Keratinocyte (primary cell): ENCODE data around the gene ATP5F1D.

Experiments used
- EZH2 ChIP-seq: IDR thresholded peaks from one replicate; pipeline ENCODE4 v1.6.1; 2012; ENCODE audit warnings: inconsistent platforms, mild to moderate bottlenecking, low read length, moderate library complexity
- TF ChIP-seq, protein P1 (sequence below), 3 experiments: IDR thresholded peaks in 1 of 3; conservative IDR thresholded peaks in 1 of 3; optimal IDR thresholded peaks in 1 of 3; 2 replicates in 2 of 3; 3 replicates in 1 of 3; pipeline versions ENCODE3 to v1.5.1; 2011; ENCODE audit warnings: low read length in 3 of 3, mild to moderate bottlenecking in 3 of 3, moderate library complexity in 2 of 3, control low read depth in 1 of 3, inconsistent platforms in 1 of 3; ENCODE audit not compliant: insufficient read depth in 2 of 3; ENCODE audit errors: extremely low read depth in 1 of 3

GRCh38 chr19:1255186-1256161 is 13.9 kb downstream of the ATP5F1D start:
- TF ChIP-seq, protein P1, sequence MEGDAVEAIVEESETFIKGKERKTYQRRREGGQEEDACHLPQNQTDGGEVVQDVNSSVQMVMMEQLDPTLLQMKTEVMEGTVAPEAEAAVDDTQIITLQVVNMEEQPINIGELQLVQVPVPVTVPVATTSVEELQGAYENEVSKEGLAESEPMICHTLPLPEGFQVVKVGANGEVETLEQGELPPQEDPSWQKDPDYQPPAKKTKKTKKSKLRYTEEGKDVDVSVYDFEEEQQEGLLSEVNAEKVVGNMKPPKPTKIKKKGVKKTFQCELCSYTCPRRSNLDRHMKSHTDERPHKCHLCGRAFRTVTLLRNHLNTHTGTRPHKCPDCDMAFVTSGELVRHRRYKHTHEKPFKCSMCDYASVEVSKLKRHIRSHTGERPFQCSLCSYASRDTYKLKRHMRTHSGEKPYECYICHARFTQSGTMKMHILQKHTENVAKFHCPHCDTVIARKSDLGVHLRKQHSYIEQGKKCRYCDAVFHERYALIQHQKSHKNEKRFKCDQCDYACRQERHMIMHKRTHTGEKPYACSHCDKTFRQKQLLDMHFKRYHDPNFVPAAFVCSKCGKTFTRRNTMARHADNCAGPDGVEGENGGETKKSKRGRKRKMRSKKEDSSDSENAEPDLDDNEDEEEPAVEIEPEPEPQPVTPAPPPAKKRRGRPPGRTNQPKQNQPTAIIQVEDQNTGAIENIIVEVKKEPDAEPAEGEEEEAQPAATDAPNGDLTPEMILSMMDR (optimal IDR thresholded peaks at IDR 0.05 in 1 of 3, IDR thresholded peaks at IDR 0.05 in 1 of 3, conservative IDR thresholded peaks at IDR 0.05 in 1 of 3; ENCODE audit: extremely low read depth in 1 of 3, insufficient read depth in 2 of 3, low read length in 3 of 3) = no peak
- TF ChIP-seq EZH2 = no peak
